Lower lobe of right lung (tissue), 2 donors: ENCODE results near the gene GSG1L. TPM values are rescaled to one million over a fixed set of nuclear protein-coding genes. Genes with fewer than 3 reads are reported as not detected.
A peak's percentile ranks its signal among the peaks of the same experiment; 100 is the strongest.

ENCODE experiments used
- ATAC-seq, 2 donors: fragments of 200-7000 bp; cut with Tn5 transposase; one replicate each; pipeline ENCODE4 v1.9.1; 2020 to 2022; ENCODE audit warnings: mild to moderate bottlenecking in 2 of 2, moderate library complexity in 2 of 2
- DNase-seq: peaks from one replicate; pipeline ENCODE4 v3.0.0-alpha.2; 2020
- H3K27ac ChIP-seq: fragments of 200-600 bp; one replicate; pipeline ENCODE4 v1.8.0; 2022
- H3K27me3 ChIP-seq: fragments of 200-600 bp; one replicate; pipeline ENCODE4 v1.8.0; 2022; ENCODE audit warnings: low read depth
- H3K36me3 ChIP-seq: fragments of 200-600 bp; one replicate; pipeline ENCODE4 v1.8.0; 2022; ENCODE audit warnings: mild to moderate bottlenecking
- H3K4me1 ChIP-seq: fragments of 200-600 bp; one replicate; pipeline ENCODE4 v1.8.0; 2022
- H3K4me3 ChIP-seq: fragments of 200-600 bp; one replicate; pipeline ENCODE4 v1.8.0; 2022; ENCODE audit warnings: mild to moderate bottlenecking
- H3K9me3 ChIP-seq: fragments of 200-600 bp; one replicate; pipeline ENCODE4 v1.8.0; 2022
- intact Hi-C: fragments of 100-400 bp; cut with DNase I; formaldehyde crosslinking; loops from one replicate; pipeline ENCODE4 v1.11.0; 2022
- total RNA-seq: library from RNA; stranded (reverse); fragmentation: NEBNext Ultra II Directional; extraction: Animal tissue kit (Norgen Biotek cat#: 25700); gene quantifications from one replicate; pipeline ENCODE4 v1.2.1, GENCODE V29; 2021
- TF ChIP-seq, protein P1 (sequence below): fragments of 200-600 bp; IDR thresholded peaks from one replicate; pipeline ENCODE4 v1.8.0; 2022; ENCODE audit warnings: antibody characterized with exemption, mild to moderate bottlenecking
- donor health status: DM: no; HTN: yes; CAD: no; lungs with severe emphysema.

Gene GSG1L
- total RNA-seq, 1 donor from 2014 or later, result 0.30 TPM

DNA sequence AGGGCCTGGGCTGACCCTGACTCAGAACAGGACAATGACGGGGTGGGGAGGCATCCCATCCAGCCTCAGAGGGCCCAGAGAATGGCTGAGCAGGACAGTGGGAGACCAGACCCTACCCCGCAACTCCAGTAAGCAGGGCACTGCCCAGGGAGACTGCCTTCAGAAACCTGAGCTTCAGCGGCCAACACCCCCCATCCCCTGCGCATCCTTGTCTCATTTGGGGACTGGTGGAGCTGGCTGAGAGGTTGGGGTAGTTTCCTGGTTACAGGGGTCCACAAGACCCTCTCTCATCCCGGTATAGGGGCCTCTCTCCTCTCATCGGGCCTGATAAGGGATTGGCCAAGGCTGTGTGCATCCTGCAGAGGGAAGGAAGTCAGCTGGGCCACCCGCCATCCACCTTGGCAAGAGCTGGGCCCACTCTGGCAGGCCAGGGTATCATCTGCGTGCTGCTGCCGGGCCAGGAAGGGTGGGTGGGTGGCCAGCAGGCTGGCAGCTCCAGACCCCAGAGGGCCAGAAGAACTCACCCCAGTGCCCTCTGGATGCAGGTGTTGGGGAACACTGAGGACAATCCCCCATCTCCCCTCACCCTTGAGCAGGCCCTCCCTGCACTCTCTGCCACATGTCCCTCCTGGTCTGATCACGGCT is 284.5 kb downstream of the GSG1L start:
- DNase-seq, result no peak
- no peaks in the 10 kb centered on the region for H3K4me1 ChIP-seq
- no peak overlapping the region for H3K4me3 ChIP-seq
- H3K27me3 ChIP-seq, result no peaks in the 10 kb centered on the region
- ATAC-seq, result no peak
- TF ChIP-seq, protein P1, sequence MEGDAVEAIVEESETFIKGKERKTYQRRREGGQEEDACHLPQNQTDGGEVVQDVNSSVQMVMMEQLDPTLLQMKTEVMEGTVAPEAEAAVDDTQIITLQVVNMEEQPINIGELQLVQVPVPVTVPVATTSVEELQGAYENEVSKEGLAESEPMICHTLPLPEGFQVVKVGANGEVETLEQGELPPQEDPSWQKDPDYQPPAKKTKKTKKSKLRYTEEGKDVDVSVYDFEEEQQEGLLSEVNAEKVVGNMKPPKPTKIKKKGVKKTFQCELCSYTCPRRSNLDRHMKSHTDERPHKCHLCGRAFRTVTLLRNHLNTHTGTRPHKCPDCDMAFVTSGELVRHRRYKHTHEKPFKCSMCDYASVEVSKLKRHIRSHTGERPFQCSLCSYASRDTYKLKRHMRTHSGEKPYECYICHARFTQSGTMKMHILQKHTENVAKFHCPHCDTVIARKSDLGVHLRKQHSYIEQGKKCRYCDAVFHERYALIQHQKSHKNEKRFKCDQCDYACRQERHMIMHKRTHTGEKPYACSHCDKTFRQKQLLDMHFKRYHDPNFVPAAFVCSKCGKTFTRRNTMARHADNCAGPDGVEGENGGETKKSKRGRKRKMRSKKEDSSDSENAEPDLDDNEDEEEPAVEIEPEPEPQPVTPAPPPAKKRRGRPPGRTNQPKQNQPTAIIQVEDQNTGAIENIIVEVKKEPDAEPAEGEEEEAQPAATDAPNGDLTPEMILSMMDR, result no peak
- H3K36me3 ChIP-seq, result peaks cover 6% of the 10 kb centered on the region
- H3K27ac ChIP-seq, result no peak overlapping the region
- intact Hi-C loops, result no loop called here
- H3K9me3 ChIP-seq, result no peaks in the 10 kb centered on the region

GRCh38 chr16:27778171-27778925 is 285.2 kb downstream of the GSG1L start:
- H3K4me3 ChIP-seq, result no peak overlapping the region
- TF ChIP-seq, protein P1, result no peak
- ATAC-seq, result no peak
- no peaks in the 10 kb centered on the region for H3K4me1 ChIP-seq
- H3K36me3 ChIP-seq, result peaks cover 10% of the 10 kb centered on the region
- H3K9me3 ChIP-seq, result no peaks in the 10 kb centered on the region
- no peaks in the 10 kb centered on the region for H3K27me3 ChIP-seq
- intact Hi-C loops, result no loop called here
- no peak overlapping the region for H3K27ac ChIP-seq
- no peak for DNase-seq

DNA sequence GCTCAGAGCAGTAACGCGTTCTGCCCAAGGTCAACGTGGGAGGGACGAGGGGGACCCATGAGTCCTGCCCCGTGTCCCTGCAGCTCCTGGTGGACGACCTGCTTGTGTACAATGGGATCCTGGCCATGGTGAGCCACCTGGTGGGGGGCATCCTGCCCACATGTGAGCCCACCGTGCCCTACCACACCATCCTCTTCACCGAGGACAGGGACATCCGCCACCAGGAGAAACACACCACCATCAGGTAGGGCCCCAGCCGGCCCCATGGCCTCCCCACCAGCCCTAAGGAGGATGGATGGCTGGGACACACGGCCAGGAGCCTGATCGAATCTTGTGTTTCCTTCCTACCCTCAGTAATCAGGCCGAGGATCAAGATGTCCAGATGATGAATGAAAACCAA is 286.0 kb downstream of the GSG1L start:
- Histone ChIP-seq H3K4me3 (no peak overlapping the region), H3K9me3 (no peaks in the 10 kb centered on the region), H3K27me3 (no peaks in the 10 kb centered on the region), H3K4me1 (no peaks in the 10 kb centered on the region), H3K36me3 (peaks cover 17% of the 10 kb centered on the region), H3K27ac (no peak overlapping the region)
- TF ChIP-seq, protein P1, result no peak
- ATAC-seq (no peak), DNase-seq (no peak)
- intact Hi-C loops, result no loop called here

- Histone ChIP-seq H3K27me3 (no peaks in the 10 kb centered on the region), H3K4me1 (no peaks in the 10 kb centered on the region), H3K27ac (no peak overlapping the region), H3K4me3 (no peak overlapping the region), H3K9me3 (no peaks in the 10 kb centered on the region), H3K36me3 (peaks cover 25% of the 10 kb centered on the region)
- peak; percentile 20 for DNase-seq
- TF ChIP-seq, protein P1, result no peak
- intact Hi-C loops, result no loop called here
- no peak for ATAC-seq
Measured at GRCh38 chr16:27776556-27777225, 286.8 kb downstream of the GSG1L start.

- DNase-seq (peak; percentile 16), ATAC-seq (no peak)
- Histone ChIP-seq H3K4me1 (no peaks in the 10 kb centered on the region), H3K27ac (no peak overlapping the region), H3K4me3 (no peak overlapping the region), H3K27me3 (no peaks in the 10 kb centered on the region), H3K9me3 (no peaks in the 10 kb centered on the region), H3K36me3 (peaks cover 39% of the 10 kb centered on the region)
- intact Hi-C loops, result no loop called here
- TF ChIP-seq, protein P1, result no peak
Measured at GRCh38 chr16:27775254-27775653, 288.3 kb downstream of the GSG1L start.
